K562 (cell line): ENCODE results near the gene KCNJ9. TPM values are rescaled to one million over a fixed set of nuclear protein-coding genes. Genes with fewer than 3 reads are reported as not detected.

Experiments used
- ATAC-seq: fragments of 200-7000 bp; cut with Tn5 transposase; 3 replicates; pipeline ENCODE4 v1.9.1; 2020; ENCODE audit warnings: moderate library complexity
- BruUV-seq: library from RNA; stranded (reverse); fragments of 400-500 nt; replicated peaks from 2 replicates; lab custom pipeline; 2021; lab: Mats Ljungman, UMichigan
- CTCF ChIA-PET: fragments of 300-600 bp; formaldehyde crosslinking; extraction: SDS; loops from one replicate; lab custom pipeline; 2021; ENCODE audit warnings: low intra/inter-chr PET ratio; lab: Yijun Ruan, JAX
- POLR2A ChIA-PET: fragments of 300-600, 350-650 bp; sonication (Branson Sonifier 250); formaldehyde crosslinking; extraction: SDS; loops from one replicate; lab custom pipeline; 2021; ENCODE audit warnings: antibody characterized with exemption, inconsistent platforms; lab: Yijun Ruan, JAX
- DNase-seq, 4 experiments: peaks; one replicate each; pipeline versions ENCODE4 v3.0.0 to v3.0.0-alpha.2; 2011 to 2018; ENCODE audit warnings: low spot score in 3 of 4, mixed read lengths in 3 of 4; ENCODE audit errors: extremely low read depth in 1 of 4
- FAIRE-seq: peaks from 2 replicates; lab custom pipeline; 2011; peaks lifted over from hg19 to GRCh38; lab: Jason Lieb, UNC
- H2AFZ ChIP-seq: 2 replicates; pipeline ENCODE4 v1.6.0; 2011; ENCODE audit warnings: low read depth, low read length, control low read depth, inconsistent platforms
- H3K27ac ChIP-seq: fragments of 200-600 bp; 3 replicates; pipeline ENCODE4 v1.8.0; 2011; ENCODE audit warnings: low read depth, mild to moderate bottlenecking, control low read depth, inconsistent platforms, low read length, moderate library complexity, mixed read lengths; ENCODE audit errors: extremely low read depth
- H3K27me3 ChIP-seq, 2 experiments: fragments of 300-600 bp in 1 of 2; 2 replicates in 1 of 2; 3 replicates in 1 of 2; pipeline versions ENCODE4 v1.6.0 to v1.8.0; 2011; ENCODE audit warnings: inconsistent platforms in 2 of 2, low read length in 2 of 2, mild to moderate bottlenecking in 1 of 2, mixed read lengths in 1 of 2, moderate library complexity in 1 of 2; ENCODE audit not compliant: control insufficient read depth in 2 of 2, insufficient read depth in 2 of 2
- H3K36me3 ChIP-seq: fragments of 300-600 bp; 3 replicates; pipeline ENCODE4 v1.8.0; 2011; ENCODE audit warnings: mild to moderate bottlenecking, low read length, inconsistent platforms; ENCODE audit not compliant: control insufficient read depth, insufficient read depth
- H3K4me1 ChIP-seq, 2 experiments: fragments of 200-600 bp in 1 of 2; replicated peaks in 1 of 2; 2 replicates in 1 of 2; 3 replicates in 1 of 2; pipeline versions ENCODE4 v1.5.1 to v1.8.0; 2011; ENCODE audit warnings: inconsistent platforms in 2 of 2, low read length in 2 of 2, mild to moderate bottlenecking in 1 of 2, mixed read lengths in 1 of 2, moderate library complexity in 1 of 2; ENCODE audit not compliant: control insufficient read depth in 2 of 2, insufficient read depth in 2 of 2
- H3K4me2 ChIP-seq: 2 replicates; pipeline ENCODE4 v1.6.1; 2011; ENCODE audit warnings: low read length, control low read depth, inconsistent platforms, mixed read lengths; ENCODE audit not compliant: insufficient read depth
- H3K4me3 ChIP-seq: fragments of 200-600 bp; sonication (generic), shearing (Covaris generic); 2 replicates; pipeline ENCODE4 v1.5.1; 2016; ENCODE audit warnings: control low read depth, inconsistent platforms
- H3K79me2 ChIP-seq: fragments of 200-600 bp; 3 replicates; pipeline ENCODE4 v1.8.0; 2011; ENCODE audit warnings: low read length, inconsistent platforms; ENCODE audit not compliant: control insufficient read depth, insufficient read depth
- H3K9ac ChIP-seq, 2 experiments: 2 replicates each; pipeline versions ENCODE4 v1.6.0 to v1.6.1; 2011; ENCODE audit warnings: low read depth in 2 of 2, low read length in 2 of 2, control low read depth in 1 of 2, inconsistent platforms in 1 of 2, mild to moderate bottlenecking in 1 of 2, mixed read lengths in 1 of 2; ENCODE audit not compliant: insufficient read depth in 1 of 2
- H3K9me1 ChIP-seq: one replicate; pipeline ENCODE4 v1.6.0; 2011; ENCODE audit warnings: inconsistent platforms, mild to moderate bottlenecking, low read length, moderate library complexity; ENCODE audit not compliant: control insufficient read depth, insufficient read depth
- H3K9me3 ChIP-seq: replicated peaks from 2 replicates; pipeline ENCODE4 v1.5.1; 2011; ENCODE audit warnings: low read depth, low read length, inconsistent platforms; ENCODE audit not compliant: control insufficient read depth, insufficient read depth
- H4K20me1 ChIP-seq: replicated peaks from 2 replicates; pipeline ENCODE4 v1.6.1; 2011; ENCODE audit warnings: low read length, inconsistent platforms, mixed read lengths; ENCODE audit not compliant: control insufficient read depth, insufficient read depth
- ELK3 ChIP-seq: fragments of 450-650 bp; formaldehyde crosslinking; IDR thresholded peaks from 2 replicates; pipeline ENCODE4 v1.4.0; 2020; ENCODE audit warnings: mild to moderate bottlenecking
- HNRNPK ChIP-seq: fragments of 200-400 bp; formaldehyde crosslinking; IDR thresholded peaks from one replicate; pipeline ENCODE4 v1.6.1; 2018; ENCODE audit warnings: mild to moderate bottlenecking, low read depth, low read length; ENCODE audit not compliant: poor library complexity, severe bottlenecking
- MAFF ChIP-seq: IDR thresholded peaks from 2 replicates; pipeline ENCODE4 v1.6.1; 2012; ENCODE audit warnings: low read length, improper control_type of control experiment
- PHF20 ChIP-seq: fragments of 450-650 bp; IDR thresholded peaks from 2 replicates; pipeline ENCODE4 v1.6.1; 2018; ENCODE audit not compliant: partially characterized antibody
- PTRF ChIP-seq: fragments of 450-650 bp; IDR thresholded peaks from 2 replicates; pipeline ENCODE4 v1.6.1; 2016; ENCODE audit warnings: mild to moderate bottlenecking, missing genetic modification characterization, missing compliant biosample characterization
- TSC22D4 ChIP-seq: fragments of 450-650 bp; IDR thresholded peaks from 2 replicates; pipeline ENCODE4 v1.6.1; 2016; ENCODE audit warnings: missing genetic modification characterization, missing biosample characterization, control low read depth
- ZBTB43 ChIP-seq: sonication (generic); formaldehyde crosslinking; IDR thresholded peaks from 2 replicates; pipeline ENCODE4 v1.8.0; 2023; ENCODE audit warnings: mild to moderate bottlenecking, missing genetic modification reagents
- ZNF740 ChIP-seq, 3 experiments: fragments of 200-800 bp in 1 of 3; sonication (Bioruptor generic) in 1 of 3; sonication (generic) in 1 of 3; formaldehyde crosslinking in 1 of 3; IDR thresholded peaks; 2 replicates each; pipeline versions ENCODE4 v1.6.1 to v1.8.0; 2016 to 2022; ENCODE audit warnings: mild to moderate bottlenecking in 2 of 3, missing compliant biosample characterization in 2 of 3, missing genetic modification characterization in 2 of 3, missing genetic modification reagents in 1 of 3
- WGBS: fragments of 100-300 bp; shearing (Covaris generic); methylation state at CpG from one replicate; pipeline ENCODE4 v1.1.6; 2016; ENCODE audit warnings: low coverage, mixed read lengths; ENCODE audit not compliant: insufficient coverage; ENCODE audit errors: missing lambda C conversion rate; 5-methylcytosine and 5-hydroxymethylcytosine counted together
- in situ Hi-C: fragments of 300-500 bp; cut with MboI; formaldehyde crosslinking; loops from 4 replicates; pipeline ENCODE4 v1.15.0; 2018; ENCODE audit warnings: inconsistent platforms, mixed read lengths
- intact Hi-C: fragments of 100-400 bp; cut with micrococcal nuclease; formaldehyde crosslinking; loops from 2 replicates; pipeline ENCODE4 v1.14.2; 2022
- polyA plus RNA-seq, 8 experiments: library from polyadenylated mRNA; depleted of rRNA in 4 of 8; stranded (reverse) in 5 of 8; unstranded in 3 of 8; fragments of >200 nt; fragmentation: Nextera tagmentation in 2 of 8; fragmentation: Illumina TruSeq in 1 of 8; extraction: Ambion mirVana in 2 of 8; extraction: Trizol in 1 of 8; gene quantifications; 2 replicates each; pipeline versions ENCODE4 v1.2.1 to v1.2.3, GENCODE V29; 2011 to 2014; ENCODE audit warnings: inconsistent platforms in 1 of 8, missing spikeins in 1 of 8
- total RNA-seq, 7 experiments: library from RNA; depleted of rRNA in 6 of 7; stranded (reverse); fragments of >200 nt in 6 of 7; fragmentation: Illumina TruSeq in 2 of 7; extraction: Trizol in 2 of 7; gene quantifications; 2 replicates each; pipeline versions ENCODE4 v1.2.1 to v1.2.3, GENCODE V29; 2011 to 2021; ENCODE audit warnings: low replicate concordance in 1 of 7

KCNJ9 gene
- total and polyA plus RNA-seq, 9 of the 15 experiments (the other 6 are each of a cell fraction or from before 2014, with no cell fraction given), result not detected

GRCh38 chr1:160079448-160079847, 1.9 kb upstream of the KCNJ9 start:
- CTCF ChIA-PET, result interaction anchor here (0.7 to 1.7 kb wide), 5 partner anchors 22 to 143 kb away, joined by 3 to 7 read pairs (median 4); no protein-coding TSS in a partner anchor
- intact Hi-C loops, result no loop called here
- H3K4me1 ChIP-seq, result peaks cover 0 to 9% of the 10 kb centered on the region in 2 experiments; a peak in 1 of 5 replicates
- no peaks in the 10 kb centered on the region for H4K20me1 ChIP-seq
- peaks cover 13 to 43% of the 10 kb centered on the region in 2 experiments; a peak in 4 of 5 replicates for H3K27me3 ChIP-seq
- no peak for TF ChIP-seq TSC22D4
- TF ChIP-seq ZNF740 (CRISPR knock-in tag; IDR thresholded peaks at IDR 0.05), result no peak
- TF ChIP-seq ZNF740 (tag; IDR thresholded peaks at IDR 0.05), result no peak
- no peak for TF ChIP-seq ELK3 (CRISPR knock-in tag)
- TF ChIP-seq MAFF, result no peak
- TF ChIP-seq HNRNPK, result no peak
- no peak for TF ChIP-seq ZBTB43 (CRISPR knock-in tag)
- no peak for TF ChIP-seq PTRF (tag)
- TF ChIP-seq PHF20, result no peak
- TF ChIP-seq, all 486 proteins: peak for 0
- Histone ChIP-seq H3K4me2 (no peak overlapping the region), H3K4me3 (no peak overlapping the region), H3K79me2 (no peaks in the 10 kb centered on the region), H3K9ac (no peak overlapping the region), H3K36me3 (no peaks in the 10 kb centered on the region), H3K9me1 (no peaks in the 10 kb centered on the region), H2AFZ (no peak overlapping the region), H3K27ac (no peak overlapping the region), H3K9me3 (no peaks in the 10 kb centered on the region)
- in situ Hi-C loops, result no loop called here
- POLR2A ChIA-PET, result interaction anchor here (1.2 kb wide), 1 partner anchor 15 kb away, joined by 4 read pairs; no protein-coding TSS in a partner anchor
- no peak for ATAC-seq
- 1% methylated on average over 4 of the region's 4 CpGs for WGBS
- no peak for FAIRE-seq
- no TSS peak for BruUV-seq
- DNase-seq, result no peak
